ENCODE results near the gene UCHL1.
"Not testable (repeated sequence)": the region's sequence is repeated elsewhere in the genome, so short reads cannot be mapped to it uniquely, and the experiment has no call there.

UCHL1 gene

DNA sequence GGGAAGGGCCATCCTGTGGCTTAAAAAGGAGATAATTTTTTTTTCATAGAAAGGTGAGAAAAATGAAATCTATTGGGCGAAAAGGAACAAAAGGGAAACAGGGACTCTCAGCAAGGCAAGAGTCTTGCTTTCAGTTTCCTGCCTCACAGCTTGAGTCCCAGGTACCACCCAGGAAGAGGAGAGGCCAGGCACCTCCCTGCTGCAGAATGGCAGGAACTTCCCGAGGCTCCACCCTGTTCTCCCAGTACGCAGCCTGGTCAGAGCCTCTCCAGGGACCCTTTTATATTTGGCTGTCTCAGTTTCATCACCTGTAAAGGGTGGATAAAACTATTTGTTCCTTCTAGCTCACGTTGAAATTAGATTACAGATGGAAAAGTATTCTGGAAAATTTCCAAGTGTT is 33.8 kb downstream of the UCHL1 start:
- DNase-seq (ENCODE audit: low read depth) = no peak

DNA sequence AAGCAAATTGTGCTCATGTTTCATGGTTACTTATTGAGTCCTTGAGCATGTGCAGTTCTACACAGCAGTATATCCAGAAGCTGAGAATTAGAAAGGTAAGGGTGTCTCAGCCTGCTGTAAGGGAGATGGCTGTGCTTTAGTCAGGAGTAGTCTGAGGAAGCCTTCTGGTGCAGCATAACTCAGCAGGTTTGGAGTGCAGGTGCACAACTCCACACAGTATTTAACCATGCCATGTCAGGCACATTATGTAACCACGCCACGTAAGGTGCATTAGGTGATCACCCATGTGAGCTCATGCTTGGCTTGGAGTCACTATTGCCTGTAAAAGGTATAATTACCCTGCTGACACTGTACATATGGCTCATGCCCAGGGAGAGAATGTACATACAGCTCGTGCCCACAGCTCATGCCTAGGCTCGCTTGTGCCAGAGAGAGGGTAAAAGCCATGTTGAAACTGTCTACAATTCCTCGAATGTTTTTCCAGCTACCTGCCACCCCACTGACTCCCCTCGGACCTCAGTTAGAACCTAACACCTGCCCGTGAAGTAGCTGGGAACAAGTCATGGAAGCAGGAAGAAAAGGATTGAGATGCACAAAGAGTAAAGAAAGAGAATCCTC is 37.8 kb downstream of the UCHL1 start:
- no peak for DNase-seq (ENCODE audit: low read depth)

DNA sequence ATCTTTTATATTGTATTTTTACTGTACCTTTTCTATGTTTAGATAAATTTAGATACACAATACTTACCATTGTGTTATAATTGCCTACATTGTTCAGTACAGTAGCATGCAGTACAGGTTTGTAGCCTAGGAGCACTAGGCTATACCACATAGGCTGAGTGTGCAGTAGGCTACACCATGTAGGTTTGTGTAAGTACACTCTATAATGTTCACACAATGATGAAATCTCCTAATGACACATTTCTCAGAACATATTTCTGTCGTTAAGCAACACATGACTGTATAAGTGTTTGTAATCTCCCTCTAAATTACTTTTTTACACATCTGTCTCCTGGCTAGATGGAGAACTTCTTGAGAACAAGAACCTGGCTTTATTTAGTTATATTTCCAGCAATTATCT is 40.3 kb downstream of the UCHL1 start:
- no peak for DNase-seq (ENCODE audit: low read depth)

DNA sequence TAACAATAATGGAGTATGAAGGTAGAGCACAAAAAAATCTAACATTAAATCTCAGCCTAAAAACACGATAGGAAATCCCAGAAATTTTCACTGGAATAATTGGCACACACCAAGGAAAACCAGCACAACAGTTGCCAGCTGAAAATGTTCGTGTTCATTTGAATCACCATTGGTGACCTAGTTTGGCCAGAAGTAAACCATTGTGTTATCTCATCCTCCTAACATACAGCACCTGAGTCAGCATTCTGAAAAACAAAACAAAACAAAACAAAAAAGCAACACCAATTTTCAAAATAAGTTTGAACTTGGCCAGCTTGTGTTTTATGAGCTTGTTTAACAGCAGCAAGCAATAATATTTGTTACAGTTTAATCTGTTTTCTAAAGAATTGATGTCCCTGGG is 41.1 kb downstream of the UCHL1 start:
- DNase-seq (ENCODE audit: low read depth) = no peak

DNA sequence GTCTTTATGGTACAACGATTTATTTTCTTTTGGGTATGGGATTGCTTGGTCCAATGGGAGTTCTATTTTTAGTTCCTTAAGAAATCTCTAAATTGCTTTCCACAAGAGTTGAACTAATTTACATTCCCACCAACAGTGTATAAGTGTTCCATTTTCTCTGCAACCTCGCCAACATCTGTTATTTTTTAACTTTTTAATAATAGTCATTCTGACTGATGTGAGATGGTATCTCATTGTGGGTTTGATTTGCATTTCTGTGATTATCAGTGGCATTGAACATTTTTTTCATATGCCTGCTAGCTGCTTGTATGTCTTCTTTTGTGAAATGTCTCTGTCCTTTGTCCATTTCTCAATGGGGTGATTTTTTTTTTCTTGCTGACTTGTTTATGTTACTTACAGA is 42.8 kb downstream of the UCHL1 start:
- no peak for DNase-seq (ENCODE audit: low read depth)

DNA sequence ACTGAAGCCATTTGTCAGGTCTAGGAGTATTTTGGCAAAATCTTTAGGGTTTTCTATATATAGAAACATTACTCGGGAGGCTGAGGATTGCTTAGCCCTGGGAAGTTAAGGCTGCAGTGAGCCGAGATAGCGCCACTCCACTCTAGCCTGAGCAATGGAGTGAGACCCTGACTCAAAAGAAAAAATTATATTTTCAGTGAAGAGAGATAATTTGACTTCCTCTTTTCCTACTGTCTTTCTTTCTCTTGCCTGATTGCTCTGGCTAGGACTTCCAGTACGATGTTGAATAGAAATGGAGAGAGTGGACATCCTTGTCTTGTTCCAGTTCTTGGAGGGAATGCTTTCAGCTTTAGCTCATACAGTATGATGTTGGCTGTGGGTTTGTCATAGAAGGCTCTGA is 44.4 kb downstream of the UCHL1 start:
- DNase-seq (ENCODE audit: low read depth) = no peak

DNA sequence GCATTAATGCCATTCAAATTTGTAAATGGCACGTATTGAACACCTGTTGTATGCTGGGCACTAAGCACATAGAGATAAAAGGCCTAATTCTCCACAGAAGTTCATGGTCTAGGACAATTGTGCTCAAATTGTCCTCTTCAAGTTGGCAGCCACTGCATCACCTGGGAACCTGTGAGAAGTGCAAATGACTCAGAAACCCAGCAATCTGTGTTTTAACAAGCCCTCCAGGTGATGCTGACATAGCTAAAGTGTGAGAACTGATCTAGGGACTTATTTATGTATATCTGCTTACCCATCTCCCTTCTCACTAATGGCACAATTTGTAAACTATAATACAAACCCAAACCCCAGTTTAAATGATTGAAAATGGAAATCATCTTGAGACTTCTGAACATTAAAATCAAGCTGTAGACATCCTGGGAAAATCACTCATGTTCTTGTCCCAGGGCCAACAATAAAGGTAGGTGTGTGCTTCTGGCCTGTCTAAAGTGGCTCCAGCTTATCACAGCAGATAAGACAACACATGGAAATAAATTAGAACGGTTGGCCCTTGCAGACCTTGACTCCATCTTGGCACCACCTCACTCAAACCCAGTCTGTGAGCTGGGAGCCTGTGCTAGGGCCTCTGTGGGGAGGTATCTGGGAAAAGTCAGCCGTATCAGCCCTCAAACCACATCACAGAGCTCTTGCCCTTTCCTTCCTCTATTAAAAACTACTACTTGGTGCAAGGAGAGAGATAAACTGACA is 46.8 kb downstream of the UCHL1 start:
- no peak for DNase-seq (ENCODE audit: low read depth)

DNA sequence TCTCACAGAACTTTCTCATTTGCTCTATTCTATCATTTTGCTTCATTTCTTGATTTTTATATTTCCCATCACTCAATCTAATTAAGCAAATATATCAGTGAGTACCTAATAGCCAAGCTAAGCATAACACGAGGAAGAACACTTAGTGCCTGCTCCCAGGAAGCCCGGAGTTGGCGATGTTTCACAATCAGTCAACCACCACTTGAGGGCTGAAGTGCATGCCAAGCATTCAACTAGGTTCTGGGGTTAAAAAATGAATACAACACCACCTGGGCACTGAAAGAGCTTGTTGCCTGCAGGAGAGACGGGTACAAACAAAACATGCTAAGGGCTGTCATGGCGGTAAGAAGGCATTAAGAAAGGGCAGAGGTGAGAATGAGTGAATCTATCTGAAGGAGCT is 47.5 kb downstream of the UCHL1 start:
- no peak for DNase-seq (ENCODE audit: low read depth)

DNA sequence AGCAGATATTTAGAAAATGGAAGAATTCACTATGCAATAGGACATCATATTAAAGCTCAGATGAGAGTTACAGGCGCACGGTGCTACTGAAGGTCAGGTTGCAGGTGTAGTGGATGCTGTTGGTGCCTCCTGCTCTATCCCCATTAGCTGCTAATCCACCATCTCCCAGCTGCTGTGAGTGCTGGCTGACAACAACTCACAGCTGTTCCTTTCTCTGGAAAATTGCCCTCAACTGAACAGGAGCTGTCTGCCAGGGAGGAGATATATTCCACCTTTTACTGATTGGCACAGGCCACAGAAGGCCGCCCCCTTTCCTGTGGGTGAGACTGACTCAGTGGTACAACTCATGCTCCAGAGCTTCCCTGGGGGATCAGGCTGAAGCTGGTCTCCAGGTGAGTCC is 48.7 kb downstream of the UCHL1 start:
- no peak for DNase-seq (ENCODE audit: low read depth)

DNA sequence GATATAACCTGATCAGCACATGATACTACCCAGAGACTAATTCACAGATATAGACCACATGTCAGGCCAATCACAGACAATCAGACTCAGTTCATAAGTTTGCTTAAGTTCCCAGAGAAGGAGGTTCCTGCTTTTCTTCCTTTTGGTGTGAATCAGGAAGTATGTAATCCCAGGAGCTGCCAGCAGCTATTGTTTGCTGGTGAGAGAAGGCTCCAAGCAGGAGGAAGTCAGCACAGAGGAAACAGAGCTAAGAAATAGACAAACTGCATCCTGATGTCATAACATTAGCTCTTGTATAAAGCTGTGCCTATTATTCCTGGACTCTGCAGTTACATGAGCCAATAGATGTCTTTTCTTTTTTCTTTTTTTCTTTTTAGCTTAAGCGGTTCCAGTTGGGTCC is 50.9 kb downstream of the UCHL1 start:
- no peak for DNase-seq (ENCODE audit: low read depth)

DNA sequence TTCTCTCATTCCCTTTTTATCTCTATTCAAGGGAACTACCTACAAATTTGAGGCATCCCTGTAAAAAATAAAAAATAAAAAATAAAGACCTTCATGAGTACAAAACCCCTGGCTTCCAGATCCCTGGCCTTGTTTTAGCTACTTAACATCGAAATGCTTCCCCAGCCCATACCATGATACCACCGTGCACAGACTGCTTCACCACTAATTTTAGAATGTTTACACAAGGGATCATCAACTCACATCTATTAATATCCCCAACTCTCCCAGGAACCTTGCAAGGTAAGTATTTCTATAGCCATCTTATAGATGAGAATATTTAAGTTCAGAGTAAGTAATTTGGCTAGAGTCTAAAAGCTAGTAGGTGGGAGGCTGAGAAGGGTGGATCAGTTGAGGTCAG is 51.7 kb downstream of the UCHL1 start:
- no peak for DNase-seq (ENCODE audit: low read depth)

DNA sequence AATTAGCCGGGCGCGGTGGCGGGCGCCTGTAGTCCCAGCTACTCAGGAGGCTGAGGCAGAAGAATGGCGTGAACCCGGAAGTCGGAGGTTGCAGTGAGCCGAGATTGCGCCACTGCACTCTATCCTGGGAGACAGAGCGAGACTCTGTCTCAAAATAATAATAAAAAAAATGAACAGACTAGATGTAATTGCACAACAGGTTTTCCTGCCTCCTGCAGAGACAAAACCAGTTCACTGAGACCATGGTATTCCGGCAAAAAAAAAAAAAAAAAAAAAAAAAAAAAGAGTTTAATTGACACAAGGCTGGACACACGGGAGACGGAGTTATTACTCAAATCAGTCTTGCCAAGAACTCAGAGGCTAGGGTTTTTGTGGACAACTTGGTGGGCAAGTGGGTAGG is 58.7 kb downstream of the UCHL1 start:
- DNase-seq (ENCODE audit: low read depth) = not testable (repeated sequence)

DNA sequence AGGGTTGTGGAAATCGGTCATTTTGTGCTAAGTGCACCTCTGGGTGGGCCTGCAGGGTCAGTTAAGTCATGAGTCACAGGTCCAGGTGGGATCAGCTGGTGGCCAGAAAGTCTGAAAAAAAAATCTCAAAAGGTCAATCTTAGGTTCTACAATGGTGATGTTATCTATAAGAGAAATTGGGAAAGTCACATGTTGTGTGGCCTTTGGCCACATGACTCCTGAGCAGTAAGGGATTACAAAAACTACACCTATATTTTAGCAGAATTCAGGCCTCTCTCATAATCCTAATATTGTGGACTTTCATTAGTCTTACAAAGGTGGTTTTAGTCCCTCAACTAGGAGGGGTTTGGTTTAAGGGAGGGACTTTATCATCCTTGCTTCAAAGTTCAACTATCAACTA is 59.1 kb downstream of the UCHL1 start:
- no peak for DNase-seq (ENCODE audit: low read depth)
